HG02610 (cell line): Measurements from ENCODE around the gene UBAC2.

ENCODE experiments used
- ATAC-seq: cut with Tn5 transposase; IDR thresholded peaks from one replicate; pipeline ENCODE4 v1.9.1; 2021; ENCODE audit warnings: mild to moderate bottlenecking, moderate library complexity; ENCODE audit not compliant: unreplicated experiment

The UBAC2 gene

DNA sequence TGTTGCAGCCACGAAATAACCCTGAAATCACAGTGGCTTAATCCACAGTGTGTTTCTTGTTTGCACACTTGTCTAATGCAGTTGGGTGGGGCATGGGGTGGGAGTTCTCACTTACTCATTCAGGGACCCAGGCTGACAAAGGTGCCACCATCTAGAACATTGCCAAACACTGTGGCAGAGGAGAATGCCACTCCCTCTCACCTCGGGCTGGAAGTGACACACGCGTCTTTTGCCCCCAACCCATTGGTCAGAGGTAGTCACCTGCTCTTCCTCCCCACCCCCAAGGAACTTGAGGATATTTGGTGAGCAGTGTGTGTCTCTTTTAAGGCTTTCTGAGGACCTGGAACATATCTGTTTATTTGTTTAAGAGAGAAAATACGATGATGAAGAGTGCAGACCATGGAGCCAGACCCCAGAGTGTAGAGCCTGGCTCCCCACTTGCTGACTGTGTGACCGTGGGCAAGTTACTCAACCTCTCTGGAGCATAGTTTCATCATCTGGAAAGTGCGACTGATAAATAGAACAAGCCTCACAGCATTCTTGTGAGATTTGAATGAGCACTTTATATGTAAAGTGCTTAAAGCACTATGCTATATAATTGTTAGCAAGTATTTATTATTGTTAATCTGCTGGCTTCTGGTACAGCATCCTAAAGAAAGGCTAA, 89.2 kb downstream of the UBAC2 start:
- no peak for ATAC-seq

GRCh38 chr13:99290894-99291293, 90.2 kb downstream of the UBAC2 start:
- ATAC-seq: no peak

- ATAC-seq: no peak
These were observed 92.5 kb downstream of the UBAC2 start for GRCh38 chr13:99293178-99293577.

DNA sequence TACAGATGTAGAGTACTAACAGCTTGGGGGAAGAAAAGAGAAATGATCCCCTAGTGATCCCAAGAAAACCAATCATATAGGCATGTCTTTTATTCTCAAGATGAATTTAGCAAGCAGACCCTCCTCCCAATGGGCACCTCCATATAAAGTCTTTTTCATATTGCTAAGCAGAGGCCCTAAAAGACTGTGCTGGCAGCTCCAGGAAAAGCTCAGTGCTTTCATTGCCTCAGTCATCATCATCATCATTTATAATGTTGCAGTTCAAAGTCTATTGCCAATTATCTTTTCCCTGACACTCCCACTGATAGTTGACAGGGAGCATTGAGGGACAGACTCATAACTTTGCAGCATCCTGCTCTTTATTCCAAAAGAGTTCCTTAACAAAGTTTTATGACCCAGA, 93.5 kb downstream of the UBAC2 start:
- no peak for ATAC-seq

DNA sequence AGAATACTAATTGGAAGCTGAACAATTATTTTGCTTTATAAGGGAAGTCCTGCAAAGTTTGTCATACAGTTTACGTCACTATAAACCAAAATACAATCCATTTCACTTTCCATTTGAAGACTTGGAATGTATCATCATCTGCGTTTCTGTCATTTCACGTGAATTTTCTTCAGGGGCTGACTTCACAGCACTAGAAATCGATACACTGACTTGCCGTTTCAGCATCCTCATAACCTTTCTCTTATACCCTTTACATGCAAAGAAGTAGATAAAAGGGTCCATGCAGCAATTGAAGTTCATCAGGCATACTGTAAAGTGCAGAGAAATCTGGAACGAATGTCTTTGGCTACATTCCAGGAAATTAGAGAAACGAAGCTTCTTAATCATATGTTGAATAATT, 94.3 kb downstream of the UBAC2 start:
- ATAC-seq: no peak

GRCh38 chr13:99295488-99296252, 95.0 kb downstream of the UBAC2 start:
- ATAC-seq: no peak

DNA sequence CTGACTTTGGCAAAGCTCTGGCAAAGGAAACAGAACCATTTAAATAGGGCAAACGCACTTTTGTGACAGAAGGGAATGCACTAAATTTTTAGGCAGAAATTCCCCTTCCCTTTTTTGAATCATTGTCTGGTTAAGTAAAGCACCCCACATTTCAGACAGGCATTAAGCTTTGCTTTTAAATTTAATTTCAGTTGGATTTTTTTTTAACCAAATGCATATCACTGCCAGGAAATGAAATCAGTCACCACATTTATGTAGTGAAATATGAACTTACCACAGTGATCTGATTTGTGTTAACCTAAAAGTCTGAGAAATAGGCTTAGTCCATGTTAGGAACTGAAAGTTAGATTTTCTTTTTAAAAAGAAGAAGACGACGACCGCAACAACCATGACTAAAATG, 95.7 kb downstream of the UBAC2 start:
- no peak for ATAC-seq

DNA sequence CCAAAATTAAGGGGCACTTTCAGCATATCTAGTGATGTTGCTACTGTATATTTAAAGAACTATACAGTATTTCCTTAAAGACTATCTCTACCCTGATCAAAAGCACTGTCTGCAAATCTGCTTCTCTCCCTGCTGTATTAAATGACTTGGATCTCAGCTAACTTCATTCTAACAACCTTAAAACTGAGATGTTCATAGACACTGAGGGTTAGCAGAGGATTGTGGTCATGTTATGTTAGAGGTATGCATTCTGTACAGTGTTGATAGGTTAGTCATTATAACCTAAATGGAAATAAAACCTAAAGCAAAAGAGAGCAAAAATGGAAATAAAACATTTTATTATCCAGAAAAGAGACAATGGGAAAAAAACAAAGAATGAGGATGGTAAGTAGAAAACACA, 96.7 kb downstream of the UBAC2 start:
- no peak for ATAC-seq

DNA sequence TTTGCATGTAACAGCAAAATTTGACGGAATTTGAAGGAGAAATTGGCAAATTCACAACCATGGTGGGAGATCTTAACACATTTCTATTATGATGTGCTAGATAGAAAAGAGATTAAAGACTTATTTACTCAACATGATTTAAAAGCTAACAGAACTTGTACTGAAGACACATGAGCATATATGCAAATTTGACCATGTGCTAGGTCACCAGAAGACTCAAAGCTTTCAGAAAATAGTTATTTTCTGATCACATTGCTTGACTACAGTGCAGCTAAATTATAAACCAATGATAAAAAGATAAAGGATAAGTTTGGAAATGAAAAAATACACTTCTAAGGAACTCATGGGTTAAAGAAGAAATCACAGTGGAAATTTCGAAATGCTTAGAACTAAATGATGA, 97.4 kb downstream of the UBAC2 start:
- no peak for ATAC-seq

- ATAC-seq: no peak
These were observed 98.7 kb downstream of the UBAC2 start for GRCh38 chr13:99299256-99299919.

- no peak for ATAC-seq
These were observed 99.3 kb downstream of the UBAC2 start for GRCh38 chr13:99299920-99300341.

DNA sequence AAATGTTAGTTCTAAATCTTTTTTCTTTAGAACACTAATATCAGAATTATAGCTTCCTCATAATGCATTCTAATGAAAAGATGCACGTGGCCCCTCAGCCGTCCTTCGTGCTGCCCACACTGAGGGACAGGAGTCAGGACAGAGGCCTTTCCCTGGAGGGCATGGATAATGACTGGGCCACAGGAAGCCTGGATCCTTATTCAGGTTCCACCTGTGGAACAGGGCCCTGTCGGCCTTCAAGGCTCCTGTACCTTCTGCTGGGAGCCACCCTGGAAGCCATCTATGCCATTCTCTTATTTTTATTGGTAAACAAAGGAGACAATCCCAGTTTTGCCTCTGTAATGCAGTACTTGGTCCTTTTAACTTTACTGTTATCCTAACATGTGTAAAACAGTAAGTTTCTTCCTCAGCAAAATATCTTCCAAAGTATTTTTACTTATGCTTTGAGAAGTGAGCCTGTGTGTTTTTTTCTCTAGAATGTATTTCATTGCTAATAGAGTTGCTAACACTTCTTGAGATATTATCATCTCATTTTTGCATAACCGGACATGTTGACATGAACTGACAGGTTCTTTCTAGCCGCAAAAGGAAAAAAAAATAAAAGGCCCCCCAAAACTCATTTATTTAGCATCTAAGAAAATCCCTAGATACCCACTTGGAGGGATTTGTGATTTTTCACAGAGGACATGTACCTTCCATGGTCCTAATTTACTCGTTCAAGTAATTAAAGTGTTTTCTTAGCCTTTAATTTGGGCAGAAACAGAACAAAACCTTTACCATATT, 100.6 kb downstream of the UBAC2 start:
- ATAC-seq: no peak

GRCh38 chr13:99301913-99302636, 101.4 kb downstream of the UBAC2 start:
- no peak for ATAC-seq

GRCh38 chr13:99302637-99303505, 102.2 kb downstream of the UBAC2 start:
- ATAC-seq: no peak

DNA sequence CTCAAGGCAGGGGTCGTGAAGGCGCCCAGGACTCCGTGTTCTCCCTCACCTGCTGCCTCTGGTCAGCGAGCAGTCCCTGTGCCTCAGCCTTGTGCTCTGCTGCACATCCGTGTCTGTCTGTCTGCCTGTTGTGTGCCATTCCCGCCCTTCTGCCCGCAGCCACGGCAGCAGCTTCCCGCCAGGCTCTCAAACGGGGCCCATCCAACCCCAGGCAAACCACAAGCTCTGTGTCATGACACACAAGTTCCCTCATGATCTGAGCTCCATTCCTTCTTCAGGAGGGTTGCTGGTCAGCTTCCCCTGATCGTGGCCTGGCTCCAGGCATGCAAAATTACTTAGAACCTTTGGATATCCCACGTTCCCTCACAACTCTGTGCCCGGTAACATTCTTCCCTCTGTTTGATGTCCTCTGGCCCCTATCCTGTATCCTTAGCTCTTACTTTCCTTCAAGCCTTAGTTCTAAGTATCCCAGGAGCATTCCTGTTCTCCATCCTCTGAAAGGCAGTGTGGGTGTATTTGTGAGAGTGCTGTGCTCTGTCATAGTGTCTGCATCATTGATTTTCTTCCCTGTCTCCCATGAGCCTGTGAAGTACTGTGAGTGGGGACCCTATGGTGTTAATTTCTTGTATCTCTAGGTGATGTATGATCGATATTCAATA, 103.3 kb downstream of the UBAC2 start:
- no peak for ATAC-seq

DNA sequence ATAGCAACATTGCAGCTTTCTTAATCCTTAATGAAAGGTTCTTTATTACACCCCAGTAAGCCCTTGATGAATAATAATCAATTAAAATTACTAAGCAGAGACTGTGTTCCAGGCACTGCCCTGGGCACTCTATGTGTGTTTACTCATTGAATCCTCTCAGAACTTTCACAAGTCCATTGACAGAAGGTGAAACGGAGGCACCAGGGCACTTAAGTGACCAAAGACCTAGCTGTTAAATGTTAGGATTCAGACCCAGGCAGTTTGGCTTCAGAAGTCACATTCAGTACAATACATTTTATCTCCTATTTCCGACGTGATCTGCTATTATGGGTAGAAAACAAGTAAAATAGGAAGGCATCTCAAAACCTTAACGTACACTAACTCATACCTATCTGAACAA, 103.9 kb downstream of the UBAC2 start:
- ATAC-seq: no peak

DNA sequence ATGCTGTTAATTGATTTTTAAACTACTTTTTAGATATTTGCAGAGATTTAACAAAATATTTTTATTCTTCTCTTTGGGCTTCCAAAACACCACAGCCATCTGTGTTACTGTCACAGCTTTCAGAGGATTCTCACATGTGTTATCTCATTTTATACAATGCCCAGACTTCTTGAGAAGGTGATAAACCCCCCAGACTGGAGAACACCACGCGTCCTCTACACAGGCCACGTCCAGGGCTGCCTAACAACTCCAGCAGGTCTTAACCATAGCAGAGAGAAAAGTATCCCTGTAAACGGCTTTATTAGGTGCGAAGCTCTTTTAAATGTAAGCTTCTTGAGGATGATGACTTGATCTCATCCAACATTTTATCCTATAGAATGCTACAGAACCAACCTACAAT, 104.5 kb downstream of the UBAC2 start:
- no peak for ATAC-seq

DNA sequence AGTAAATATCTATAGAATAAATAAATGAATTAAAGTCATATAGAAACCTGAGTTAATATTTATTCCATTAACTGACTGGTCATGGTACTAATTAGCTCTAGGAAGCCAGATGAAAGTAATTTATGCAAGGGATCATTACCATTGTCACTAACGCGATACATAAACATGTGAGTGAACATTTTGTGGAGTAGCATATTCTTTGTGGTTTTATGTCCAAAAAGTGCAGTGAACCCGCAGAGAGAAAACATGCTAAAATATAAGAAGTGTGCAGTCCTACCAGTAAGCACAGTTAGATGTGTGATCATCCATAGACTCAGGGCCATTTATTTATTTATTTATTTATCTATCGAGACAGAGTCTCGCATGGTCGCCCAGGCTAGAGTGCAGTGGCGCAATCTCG, 104.9 kb downstream of the UBAC2 start:
- ATAC-seq: no peak

DNA sequence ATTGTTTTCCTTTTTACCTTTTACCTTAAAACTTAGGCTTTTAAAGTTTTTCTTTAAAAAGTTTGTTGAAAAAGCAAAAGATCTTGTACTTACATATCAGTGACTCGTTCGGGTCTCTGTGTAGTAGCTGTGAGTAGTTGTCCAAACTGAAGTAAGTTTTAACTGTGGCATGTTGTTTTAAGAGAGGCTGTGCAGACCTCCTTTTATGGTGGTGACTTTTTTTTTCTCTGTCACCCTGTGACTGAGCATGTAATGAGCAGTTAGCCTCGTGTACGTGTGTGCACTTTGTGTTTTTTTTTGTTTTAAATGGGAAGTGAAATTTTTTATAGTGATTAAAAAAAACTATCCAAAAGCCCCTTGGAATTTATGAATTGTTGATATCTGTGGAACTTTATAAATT, 106.6 kb downstream of the UBAC2 start, which contains the start of gene GPR183:
TSS of gene GPR183 (minus strand) at position 153 of the 400 bp plus-strand sequence. CDS start 11,254 bp downstream, outside the sequence.
- peak; percentile 46 for ATAC-seq
